HG03442 (cell line): Measurements from ENCODE around the gene TNNT2.

ENCODE experiments used
- ATAC-seq: cut with Tn5 transposase; IDR thresholded peaks from one replicate; pipeline ENCODE4 v1.9.1; 2021; ENCODE audit warnings: mild to moderate bottlenecking, moderate library complexity; ENCODE audit not compliant: unreplicated experiment

Gene TNNT2

GRCh38 chr1:201357636-201358348 lies 19.7 kb downstream of the TNNT2 start:
- ATAC-seq = no peak

GRCh38 chr1:201357211-201357610 lies 20.3 kb downstream of the TNNT2 start:
- ATAC-seq = no peak

- ATAC-seq = no peak
Observed at GRCh38 chr1:201356701-201357100, 20.8 kb downstream of the TNNT2 start.

GRCh38 chr1:201356236-201356635 lies 21.2 kb downstream of the TNNT2 start:
- no peak for ATAC-seq

GRCh38 chr1:201355471-201355870 lies 22.0 kb downstream of the TNNT2 start:
- ATAC-seq = no peak

- ATAC-seq = no peak
Observed at GRCh38 chr1:201354901-201355295, 22.6 kb downstream of the TNNT2 start.

- no peak for ATAC-seq
Observed at GRCh38 chr1:201354151-201354900, 23.2 kb downstream of the TNNT2 start.

GRCh38 chr1:201353186-201353940 lies 24.1 kb downstream of the TNNT2 start:
- ATAC-seq = no peak

GRCh38 chr1:201351617-201352016 lies 25.9 kb downstream of the TNNT2 start:
- ATAC-seq = no peak

GRCh38 chr1:201350884-201351283 lies 26.6 kb downstream of the TNNT2 start:
- ATAC-seq = no peak

GRCh38 chr1:201350361-201350725 lies 27.1 kb downstream of the TNNT2 start:
- no peak for ATAC-seq

GRCh38 chr1:201349092-201349491 lies 28.4 kb downstream of the TNNT2 start:
- ATAC-seq = no peak

- ATAC-seq = no peak
Observed at GRCh38 chr1:201348211-201348566, 29.3 kb downstream of the TNNT2 start.

GRCh38 chr1:201347498-201348210 lies 29.8 kb downstream of the TNNT2 start:
- no peak for ATAC-seq

GRCh38 chr1:201346987-201347386 lies 30.5 kb downstream of the TNNT2 start:
- no peak for ATAC-seq

GRCh38 chr1:201346337-201346939 lies 31.0 kb downstream of the TNNT2 start:
- no peak for ATAC-seq

GRCh38 chr1:201345081-201345355 lies 32.5 kb downstream of the TNNT2 start:
- ATAC-seq = no peak

GRCh38 chr1:201344206-201345080 lies 33.0 kb downstream of the TNNT2 start:
- no peak for ATAC-seq

GRCh38 chr1:201341377-201341776 lies 36.1 kb downstream of the TNNT2 start:
- ATAC-seq = no peak
